GM21825 (cell line): ENCODE results near the gene VWA8.
"Not testable (repeated sequence)": the region's sequence is repeated elsewhere in the genome, so short reads cannot be mapped to it uniquely, and the experiment has no call there.

Experiments
- ATAC-seq: cut with Tn5 transposase; IDR thresholded peaks from one replicate; pipeline ENCODE4 v1.9.1; 2021; ENCODE audit warnings: mild to moderate bottlenecking, moderate library complexity; ENCODE audit not compliant: unreplicated experiment

Gene VWA8

DNA sequence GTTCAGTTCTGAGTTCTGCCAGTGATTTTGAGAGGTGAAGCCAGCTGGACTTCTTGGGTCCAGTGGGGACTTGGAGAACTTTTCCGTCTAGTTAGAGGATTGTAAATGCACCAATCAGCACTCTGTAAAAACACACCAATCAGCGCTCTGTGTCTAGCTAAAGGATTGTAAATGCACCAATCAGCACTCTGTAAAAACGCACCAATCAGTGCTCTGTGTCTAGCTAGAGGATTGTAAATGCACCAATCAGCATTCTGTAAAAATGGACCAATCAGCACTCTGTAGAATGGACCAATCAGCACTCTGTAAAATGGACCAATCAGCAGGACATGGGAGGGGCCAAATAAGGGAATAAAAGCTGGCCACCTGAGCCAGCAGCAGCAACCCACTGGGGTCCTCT lies 418.1 kb downstream of the VWA8 start:
- not testable (repeated sequence) for ATAC-seq

DNA sequence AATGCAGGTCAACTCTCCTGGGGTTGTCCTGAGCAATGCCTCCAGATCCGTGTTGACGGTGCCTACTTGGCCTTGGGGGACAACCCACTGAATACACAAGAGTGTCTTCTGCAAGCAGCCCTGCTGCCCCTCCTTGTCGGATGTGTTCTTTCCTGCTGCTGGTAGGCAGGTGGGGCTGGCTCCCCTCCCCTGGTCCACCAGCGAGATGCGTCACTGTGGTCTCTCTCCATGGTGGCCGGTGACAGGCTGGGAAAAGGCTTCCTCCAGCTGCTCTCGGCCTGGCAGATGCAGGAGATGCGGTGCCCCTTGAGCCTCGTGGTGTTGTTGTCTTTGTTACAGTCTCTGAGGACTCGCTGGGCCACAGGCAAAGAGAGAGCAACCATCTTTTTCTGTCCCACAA lies 418.6 kb downstream of the VWA8 start:
- ATAC-seq: no peak

DNA sequence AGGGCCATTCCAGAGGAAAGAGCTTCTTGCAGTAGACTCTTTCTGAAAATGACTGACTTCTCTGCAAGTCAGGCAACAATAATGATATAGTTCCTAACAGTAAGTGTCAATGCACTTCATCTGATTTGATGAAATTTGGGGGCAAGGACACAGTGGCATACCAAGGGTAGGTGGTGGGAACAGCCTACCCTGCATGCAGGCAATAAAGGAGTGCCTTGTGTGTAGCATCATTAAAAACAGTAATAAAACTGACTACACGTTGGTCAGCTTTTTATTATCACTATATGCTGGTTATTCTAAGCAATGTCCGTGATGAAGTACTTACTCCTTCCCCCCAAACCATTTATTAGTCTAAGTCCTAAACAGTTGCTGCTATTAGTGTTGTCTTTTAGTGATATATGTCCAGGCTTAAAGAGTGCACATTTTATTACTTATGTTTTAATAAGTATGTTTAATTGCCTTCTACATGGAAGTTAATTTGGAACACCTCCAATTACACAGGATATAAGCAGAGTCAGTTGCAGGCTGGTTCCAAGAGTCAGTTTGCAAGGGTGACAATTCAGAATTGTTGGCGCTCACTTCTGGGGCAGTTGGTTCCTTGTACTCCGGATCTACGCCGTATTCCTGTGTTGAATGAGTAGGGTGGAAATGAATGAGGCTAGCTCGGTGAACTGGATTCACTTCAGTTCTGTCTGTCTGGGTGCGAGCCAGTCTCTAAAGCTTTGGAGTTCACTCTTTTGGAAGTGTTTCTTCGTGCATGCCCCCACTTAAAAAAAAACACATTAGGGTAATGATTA lies 419.6 kb downstream of the VWA8 start:
- ATAC-seq: no peak

DNA sequence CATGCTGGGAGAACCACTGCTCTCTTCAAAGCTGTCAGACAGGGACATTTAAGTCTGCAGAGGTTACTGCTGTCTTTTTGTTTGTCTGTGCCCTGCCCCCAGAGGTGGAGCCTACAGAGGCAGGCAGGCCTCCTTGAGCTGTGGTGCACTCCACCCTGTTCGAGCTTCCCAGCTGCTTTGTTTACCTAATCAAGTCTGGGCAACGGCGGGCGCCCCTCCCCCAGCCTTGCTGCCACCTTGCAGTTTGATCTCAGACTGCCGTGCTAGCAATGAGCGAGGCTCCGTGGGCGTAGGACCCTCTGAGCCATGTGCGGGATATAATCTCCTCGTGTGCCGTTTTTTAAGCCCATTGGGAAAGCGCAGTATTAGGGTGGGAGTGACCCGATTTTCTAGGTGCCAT lies 420.7 kb downstream of the VWA8 start:
- ATAC-seq: not testable (repeated sequence)

DNA sequence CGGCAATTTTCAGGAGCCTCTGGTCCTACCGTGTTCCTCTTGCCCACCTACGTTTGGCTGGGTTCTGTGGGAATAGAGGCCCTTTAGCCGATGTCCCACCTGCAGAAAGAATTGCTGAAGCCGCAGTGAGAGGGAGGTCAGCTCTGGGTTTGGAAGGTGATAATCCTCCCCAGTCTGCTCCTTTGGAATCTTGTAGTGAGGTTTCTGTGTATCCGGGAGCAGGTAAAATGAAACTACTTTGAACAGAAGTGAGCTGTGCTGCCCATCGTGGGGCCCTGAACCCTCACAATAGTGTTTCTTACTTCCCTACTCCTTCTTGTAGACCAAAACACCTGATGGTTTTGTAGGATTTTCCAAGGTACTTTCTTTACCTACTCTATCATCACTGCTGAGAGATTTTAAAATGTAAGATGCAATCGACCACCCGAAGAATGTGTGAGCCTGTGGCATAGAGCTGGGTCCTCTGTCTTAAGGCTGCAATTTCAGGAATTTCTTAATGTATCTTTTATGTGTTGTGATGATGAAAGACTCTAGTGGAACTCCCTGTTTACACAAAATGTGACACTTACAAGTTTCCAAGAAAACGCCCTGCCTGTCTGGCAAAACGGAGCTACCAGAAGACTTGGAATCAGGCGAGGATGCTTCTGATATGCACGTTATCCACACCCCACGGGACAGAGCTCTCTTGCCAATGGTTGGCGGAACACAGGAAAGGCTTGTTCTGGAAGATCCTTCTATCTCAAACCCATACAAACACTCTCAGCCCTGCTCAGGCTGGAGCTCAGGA lies 427.4 kb downstream of the VWA8 start:
- no peak for ATAC-seq

DNA sequence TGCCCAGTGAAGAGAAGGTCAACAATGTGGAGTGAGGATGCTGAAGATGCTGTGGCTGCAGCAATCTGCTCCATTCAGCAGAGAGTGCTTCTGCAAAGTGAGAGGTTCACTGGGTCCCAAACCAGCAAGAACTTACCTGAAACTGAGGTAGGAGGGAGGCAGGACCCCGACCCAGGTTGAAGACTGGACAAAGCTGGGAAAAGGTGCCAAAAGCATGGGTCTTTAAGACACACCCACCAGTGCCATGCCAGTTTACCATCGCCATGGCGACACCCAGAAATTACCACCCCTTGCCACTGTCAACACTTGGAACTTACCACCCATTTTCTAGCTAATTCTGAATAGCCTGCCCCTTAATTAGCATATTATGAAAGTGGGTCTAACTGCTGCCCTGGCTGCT lies 432.9 kb downstream of the VWA8 start:
- no peak for ATAC-seq

DNA sequence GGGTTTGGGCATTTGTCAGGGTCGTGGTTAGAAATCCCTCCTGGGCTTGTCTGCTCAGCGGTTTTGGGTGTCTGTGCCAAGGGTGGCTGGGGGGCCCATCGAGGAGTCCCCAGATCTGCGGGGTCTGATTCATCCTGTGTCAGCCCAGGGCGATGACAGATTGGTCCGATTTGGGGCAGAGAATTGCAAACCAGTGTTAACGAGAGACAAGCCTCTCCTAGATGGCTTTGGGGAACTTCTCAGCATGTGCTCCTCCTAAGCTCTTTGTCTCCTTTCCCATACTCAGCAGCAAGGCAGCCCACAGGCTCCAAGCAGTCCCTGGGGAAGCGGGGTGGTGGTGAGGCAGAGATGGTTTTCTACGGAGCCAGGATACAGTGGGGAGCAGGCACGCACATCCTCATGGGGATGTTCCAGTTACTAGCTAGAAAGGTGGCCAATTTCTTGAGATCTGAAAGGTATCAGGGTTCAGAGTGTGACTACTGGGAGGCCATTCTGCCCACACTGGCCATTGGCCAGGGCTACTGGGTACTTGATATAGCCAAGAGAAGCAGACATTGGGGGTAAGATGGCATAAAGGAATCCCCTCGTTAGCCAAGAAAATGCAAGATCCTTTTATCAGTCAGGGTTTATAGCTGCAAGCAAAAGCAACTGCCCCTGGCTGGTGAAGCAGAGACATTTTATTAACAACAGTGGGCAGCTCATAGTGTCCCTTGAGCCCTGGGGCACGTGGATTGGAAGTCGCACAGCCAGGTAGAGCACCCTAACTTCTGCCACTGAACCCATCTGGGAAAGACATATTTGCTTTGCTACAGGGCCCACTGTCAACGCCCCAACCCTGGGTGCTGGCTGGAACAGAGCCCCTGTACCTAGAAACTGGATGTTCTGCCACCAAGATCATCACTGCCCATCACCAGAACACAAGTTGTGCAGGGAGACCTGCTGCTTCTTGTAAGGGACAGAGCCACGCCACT lies 440.0 kb downstream of the VWA8 start:
- ATAC-seq: no peak

DNA sequence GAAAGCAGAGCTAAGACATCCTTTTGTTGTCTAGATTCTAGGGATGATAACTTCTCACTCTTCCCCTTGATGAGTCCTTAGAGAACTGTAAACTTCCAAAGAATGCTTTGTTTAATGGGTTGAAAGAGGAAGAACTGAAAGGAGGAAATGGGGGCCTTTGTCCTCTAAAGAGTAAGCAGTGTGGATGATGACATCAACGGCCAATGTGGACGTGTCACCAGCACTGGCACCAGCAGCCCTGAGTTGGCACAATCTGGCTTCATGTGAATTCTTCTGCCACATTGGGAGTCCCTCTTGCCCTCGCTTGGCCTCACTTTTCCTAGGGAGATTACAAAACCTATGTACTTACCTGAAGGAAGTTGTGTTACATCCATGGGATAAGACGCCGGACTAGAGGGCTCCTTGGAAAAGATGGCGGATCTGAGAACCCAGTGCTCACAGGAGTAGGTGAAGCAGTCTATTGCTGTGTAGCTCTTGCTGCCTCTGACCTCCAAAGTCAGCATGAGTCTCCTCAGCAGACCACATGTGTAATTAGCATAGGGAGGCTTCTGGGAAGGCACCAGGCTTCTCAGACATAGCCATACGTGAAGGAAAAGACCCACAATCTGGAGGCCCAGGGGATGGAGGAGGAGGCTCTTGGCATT lies 440.8 kb downstream of the VWA8 start:
- no peak for ATAC-seq
